GM11168 (cell line): Measurements from ENCODE around the gene MMP24.
"Not testable (repeated sequence)": the region's sequence is repeated elsewhere in the genome, so short reads cannot be mapped to it uniquely, and the experiment has no call there.

Source experiments
- in situ Hi-C: fragments of 300-500 bp; cut with MboI; formaldehyde crosslinking; loops from one replicate; pipeline ENCODE4 v1.12.0; 2022; ENCODE audit warnings: low sequenced_read_pairs; ENCODE audit not compliant: unreplicated experiment

The MMP24 gene

GRCh38 chr20:35226126-35226883 is at the start of gene MMP24:
Gene MMP24 (plus strand): TSS chr20:35226690. CDS start chr20:35226739, 49 bp downstream.
- in situ Hi-C loops = no loop called here

- in situ Hi-C loops = no loop called here
These were observed 46.9 kb upstream of the MMP24 start for GRCh38 chr20:35179292-35180212.

- in situ Hi-C loops = no loop called here
These were observed 46.2 kb upstream of the MMP24 start for GRCh38 chr20:35180266-35180665.

GRCh38 chr20:35181731-35182130 is 44.8 kb upstream of the MMP24 start:
- in situ Hi-C loops = no loop called here

- in situ Hi-C loops = not testable (repeated sequence)
These were observed 39.7 kb upstream of the MMP24 start for GRCh38 chr20:35186691-35187289.

- in situ Hi-C loops = no loop called here
These were observed 38.8 kb upstream of the MMP24 start for GRCh38 chr20:35187584-35188190.

GRCh38 chr20:35189223-35189622 is 37.3 kb upstream of the MMP24 start:
- in situ Hi-C loops = not testable (repeated sequence)

- in situ Hi-C loops = no loop called here
These were observed 35.9 kb upstream of the MMP24 start for GRCh38 chr20:35190556-35190955.

- in situ Hi-C loops = no loop called here
These were observed 34.9 kb upstream of the MMP24 start for GRCh38 chr20:35191419-35192117.

- in situ Hi-C loops = no loop called here
These were observed 34.2 kb upstream of the MMP24 start for GRCh38 chr20:35192118-35192872.

GRCh38 chr20:35193031-35193791 is 33.3 kb upstream of the MMP24 start:
- in situ Hi-C loops = not testable (repeated sequence)

- in situ Hi-C loops = no loop called here
These were observed 30.2 kb upstream of the MMP24 start for GRCh38 chr20:35196313-35196712.

GRCh38 chr20:35199740-35200139 is 26.8 kb upstream of the MMP24 start:
- in situ Hi-C loops = loop anchor here (25.0 kb wide), 1 partner anchor 362 kb away; the partner anchor contains the start of gene NCOA6

GRCh38 chr20:35200267-35200666 is 26.2 kb upstream of the MMP24 start:
- in situ Hi-C loops = loop anchor here (25.0 kb wide), 1 partner anchor 363 kb away; the partner anchor contains the start of gene NCOA6

GRCh38 chr20:35201467-35201866 is 25.0 kb upstream of the MMP24 start:
- in situ Hi-C loops = loop anchor here (25.0 kb wide), 1 partner anchor 364 kb away; the partner anchor contains the start of gene NCOA6

GRCh38 chr20:35206802-35207201 is 19.7 kb upstream of the MMP24 start:
- in situ Hi-C loops = loop anchor here (25.0 kb wide), 1 partner anchor 370 kb away; the partner anchor contains the start of gene NCOA6

GRCh38 chr20:35207950-35208611 is 18.4 kb upstream of the MMP24 start:
- in situ Hi-C loops = loop anchor here (25.0 kb wide), 1 partner anchor 371 kb away; the partner anchor contains the start of gene NCOA6
